Astrocyte (in vitro differentiated cells and primary cell): ENCODE data around the gene PTPRD. TPM values are rescaled to one million over a fixed set of nuclear protein-coding genes. Genes with fewer than 3 reads are reported as not detected.

ENCODE experiments used
- DNase-seq: peaks from one replicate; pipeline ENCODE4 v3.0.0-alpha.2; 2010; ENCODE audit warnings: low read depth
- FAIRE-seq: peaks from 2 replicates; lab custom pipeline; 2011; peaks lifted over from hg19 to GRCh38; lab: Jason Lieb, UNC
- H2AFZ ChIP-seq: 2 replicates; pipeline ENCODE4 v1.6.0; 2012; ENCODE audit warnings: low read depth, low read length, inconsistent platforms
- H3K27ac ChIP-seq: 2 replicates; pipeline ENCODE4 v1.5.1; 2011; ENCODE audit warnings: low read depth, low read length, inconsistent platforms
- H3K27me3 ChIP-seq: 2 replicates; pipeline ENCODE4 v1.6.0; 2011; ENCODE audit warnings: low read length, inconsistent platforms; ENCODE audit not compliant: insufficient read depth
- H3K36me3 ChIP-seq: 2 replicates; pipeline ENCODE4 v1.5.1; 2011; ENCODE audit warnings: low read length, inconsistent platforms; ENCODE audit not compliant: insufficient read depth
- H3K4me1 ChIP-seq: 2 replicates; pipeline ENCODE4 v1.5.1; 2011; ENCODE audit warnings: low read length, inconsistent platforms; ENCODE audit not compliant: insufficient read depth
- H3K4me2 ChIP-seq: 2 replicates; pipeline ENCODE4 v1.6.0; 2012; ENCODE audit warnings: low read length, inconsistent platforms
- H3K4me3 ChIP-seq: 2 replicates; pipeline ENCODE4 v1.5.1; 2011; ENCODE audit warnings: low read depth, mild to moderate bottlenecking, low read length, inconsistent platforms; ENCODE audit not compliant: insufficient read depth
- H3K79me2 ChIP-seq: 2 replicates; pipeline ENCODE4 v1.6.0; 2012; ENCODE audit warnings: mild to moderate bottlenecking, low read length, inconsistent platforms; ENCODE audit not compliant: insufficient read depth
- H3K9ac ChIP-seq: 2 replicates; pipeline ENCODE4 v1.6.0; 2012; ENCODE audit warnings: mild to moderate bottlenecking, low read length, inconsistent platforms
- H3K9me3 ChIP-seq: 2 replicates; pipeline ENCODE4 v1.5.1; 2012; ENCODE audit warnings: low read depth, mild to moderate bottlenecking, low read length, inconsistent platforms; ENCODE audit not compliant: insufficient read depth
- H4K20me1 ChIP-seq: 2 replicates; pipeline ENCODE4 v1.6.0; 2012; ENCODE audit warnings: low read length, inconsistent platforms; ENCODE audit not compliant: insufficient read depth
- H3K27ac Mint-ChIP-seq: one replicate; pipeline ENCODE4 v1.8.0; 2021; ENCODE audit warnings: mild to moderate bottlenecking, mixed read lengths; ENCODE audit not compliant: unreplicated experiment
- H3K27me3 Mint-ChIP-seq: one replicate; pipeline ENCODE4 v1.8.0; 2021; ENCODE audit warnings: low read depth, mixed read lengths; ENCODE audit not compliant: unreplicated experiment
- H3K36me3 Mint-ChIP-seq: one replicate; pipeline ENCODE4 v1.8.0; 2021; ENCODE audit warnings: low read depth, mixed read lengths; ENCODE audit not compliant: unreplicated experiment
- H3K4me1 Mint-ChIP-seq: one replicate; pipeline ENCODE4 v1.8.0; 2021; ENCODE audit warnings: low read depth, mixed read lengths; ENCODE audit not compliant: unreplicated experiment
- H3K4me3 Mint-ChIP-seq: one replicate; pipeline ENCODE4 v1.8.0; 2021; ENCODE audit warnings: mild to moderate bottlenecking, moderate library complexity, mixed read lengths; ENCODE audit not compliant: unreplicated experiment
- H3K9me3 Mint-ChIP-seq: one replicate; pipeline ENCODE4 v1.8.0; 2021; ENCODE audit warnings: mild to moderate bottlenecking, mixed read lengths; ENCODE audit not compliant: unreplicated experiment
- EZH2 ChIP-seq: IDR thresholded peaks from 2 replicates; pipeline ENCODE4 v1.6.1; 2012; ENCODE audit warnings: mild to moderate bottlenecking, low read length, inconsistent platforms; ENCODE audit not compliant: insufficient read depth
- total RNA-seq: library from RNA; stranded (reverse); gene quantifications from 2 replicates; pipeline ENCODE4 v1.2.1, GENCODE V29; 2021
- TF ChIP-seq, protein P1 (sequence below): IDR thresholded peaks from 2 replicates; pipeline ENCODE4 v1.5.1; 2011; ENCODE audit warnings: low read depth, mild to moderate bottlenecking, inconsistent platforms, low read length, moderate library complexity; ENCODE audit not compliant: insufficient read depth

Gene PTPRD
- total RNA-seq, 1 donor from 2014 or later, result 88.1 TPM

DNA sequence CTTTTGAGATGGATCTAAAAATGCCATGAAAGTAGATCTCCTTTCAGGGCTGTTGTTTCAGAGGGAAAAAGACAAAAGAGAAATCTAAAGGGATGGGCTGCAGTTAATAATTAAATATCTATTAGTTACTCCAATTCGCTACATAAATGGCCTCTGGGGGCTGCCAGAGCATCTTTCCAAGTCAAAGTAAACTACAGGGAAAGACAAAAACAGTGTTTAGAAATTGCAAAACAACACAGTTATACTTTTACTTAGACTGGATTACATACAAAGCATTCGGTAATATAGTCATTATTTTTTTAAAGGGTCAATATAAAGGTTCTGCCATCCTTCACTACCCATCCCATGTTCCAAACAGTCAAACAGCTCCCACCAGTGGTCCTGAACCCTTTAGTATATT lies 1959.7 kb downstream of the PTPRD start:
- no peak overlapping the region for H3K9ac ChIP-seq
- H3K4me1 ChIP-seq, result peaks cover 2% of the 10 kb centered on the region
- TF ChIP-seq EZH2, result no peak
- no peak for FAIRE-seq
- Mint-ChIP-seq H3K9me3 (no peaks in the 10 kb centered on the region), H3K27me3 (no peaks in the 10 kb centered on the region), H3K36me3 (no peaks in the 10 kb centered on the region), H3K27ac (no peak overlapping the region), H3K4me3 (no peak overlapping the region), H3K4me1 (peaks cover 36% of the 10 kb centered on the region)
- no peak overlapping the region for H3K4me3 ChIP-seq
- no peak overlapping the region for H2AFZ ChIP-seq
- H3K27me3 ChIP-seq, result no peaks in the 10 kb centered on the region
- no peaks in the 10 kb centered on the region for H3K79me2 ChIP-seq
- H3K4me2 ChIP-seq, result no peak overlapping the region
- no peaks in the 10 kb centered on the region for H3K9me3 ChIP-seq
- no peaks in the 10 kb centered on the region for H4K20me1 ChIP-seq
- no peaks in the 10 kb centered on the region for H3K36me3 ChIP-seq
- no peak overlapping the region for H3K27ac ChIP-seq
- DNase-seq, result no peak

DNA sequence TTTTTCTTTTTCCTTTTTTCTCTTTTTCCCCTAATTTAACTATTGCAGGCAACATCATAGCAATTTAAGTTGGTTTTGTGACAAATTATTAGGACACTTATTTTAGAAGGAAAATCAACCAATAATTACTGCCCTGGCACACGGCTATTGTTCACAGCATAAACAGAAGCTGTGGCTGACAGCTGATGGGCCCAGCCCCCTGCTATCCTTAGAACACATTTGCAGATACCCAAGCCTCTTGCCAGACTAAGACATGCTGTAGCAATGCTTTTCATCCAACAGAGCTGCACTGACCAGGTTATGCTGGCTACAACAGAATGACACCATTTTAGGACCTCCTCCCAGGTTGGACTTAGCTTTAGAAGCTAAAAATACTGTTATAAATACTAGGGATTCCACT lies 1960.5 kb downstream of the PTPRD start:
- Mint-ChIP-seq H3K4me1 (peaks cover 41% of the 10 kb centered on the region), H3K36me3 (no peaks in the 10 kb centered on the region), H3K9me3 (no peaks in the 10 kb centered on the region), H3K27ac (no peak overlapping the region), H3K4me3 (no peak overlapping the region), H3K27me3 (no peaks in the 10 kb centered on the region)
- no peaks in the 10 kb centered on the region for H3K36me3 ChIP-seq
- FAIRE-seq (no peak), DNase-seq (no peak)
- no peaks in the 10 kb centered on the region for H3K79me2 ChIP-seq
- no peak overlapping the region for H3K4me3 ChIP-seq
- H2AFZ ChIP-seq, result no peak overlapping the region
- H3K9ac ChIP-seq, result no peak overlapping the region
- H3K27me3 ChIP-seq, result no peaks in the 10 kb centered on the region
- H3K27ac ChIP-seq, result no peak overlapping the region
- peaks cover 2% of the 10 kb centered on the region for H3K4me1 ChIP-seq
- TF ChIP-seq, protein P1, sequence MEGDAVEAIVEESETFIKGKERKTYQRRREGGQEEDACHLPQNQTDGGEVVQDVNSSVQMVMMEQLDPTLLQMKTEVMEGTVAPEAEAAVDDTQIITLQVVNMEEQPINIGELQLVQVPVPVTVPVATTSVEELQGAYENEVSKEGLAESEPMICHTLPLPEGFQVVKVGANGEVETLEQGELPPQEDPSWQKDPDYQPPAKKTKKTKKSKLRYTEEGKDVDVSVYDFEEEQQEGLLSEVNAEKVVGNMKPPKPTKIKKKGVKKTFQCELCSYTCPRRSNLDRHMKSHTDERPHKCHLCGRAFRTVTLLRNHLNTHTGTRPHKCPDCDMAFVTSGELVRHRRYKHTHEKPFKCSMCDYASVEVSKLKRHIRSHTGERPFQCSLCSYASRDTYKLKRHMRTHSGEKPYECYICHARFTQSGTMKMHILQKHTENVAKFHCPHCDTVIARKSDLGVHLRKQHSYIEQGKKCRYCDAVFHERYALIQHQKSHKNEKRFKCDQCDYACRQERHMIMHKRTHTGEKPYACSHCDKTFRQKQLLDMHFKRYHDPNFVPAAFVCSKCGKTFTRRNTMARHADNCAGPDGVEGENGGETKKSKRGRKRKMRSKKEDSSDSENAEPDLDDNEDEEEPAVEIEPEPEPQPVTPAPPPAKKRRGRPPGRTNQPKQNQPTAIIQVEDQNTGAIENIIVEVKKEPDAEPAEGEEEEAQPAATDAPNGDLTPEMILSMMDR, result no peak
- TF ChIP-seq EZH2, result no peak
- H3K4me2 ChIP-seq, result no peak overlapping the region
- H3K9me3 ChIP-seq, result no peaks in the 10 kb centered on the region
- no peaks in the 10 kb centered on the region for H4K20me1 ChIP-seq

DNA sequence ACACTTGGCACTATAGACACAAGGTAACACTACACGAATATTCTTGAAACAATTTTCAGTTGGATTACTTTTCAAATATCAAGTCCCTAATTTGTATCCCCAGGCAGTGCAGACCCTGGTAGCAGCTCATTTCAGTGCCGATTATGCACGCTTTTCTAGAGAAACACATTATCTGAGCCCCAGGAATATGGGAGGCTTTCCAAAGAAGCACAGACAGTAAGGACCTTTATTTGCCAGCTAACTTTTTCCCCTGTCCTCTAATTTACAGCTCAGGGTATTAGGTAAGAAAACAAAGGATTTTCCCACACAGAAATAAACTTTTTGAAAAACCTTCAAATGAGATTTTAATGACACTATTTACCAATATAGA lies 1961.0 kb downstream of the PTPRD start:
- no peaks in the 10 kb centered on the region for H3K36me3 ChIP-seq
- DNase-seq, result no peak
- H3K4me2 ChIP-seq, result no peak overlapping the region
- H3K27ac Mint-ChIP-seq, result no peak overlapping the region
- H3K9ac ChIP-seq, result no peak overlapping the region
- FAIRE-seq, result no peak
- no peak overlapping the region for H3K27ac ChIP-seq
- H3K9me3 ChIP-seq, result no peaks in the 10 kb centered on the region
- H3K4me1 Mint-ChIP-seq, result peaks cover 41% of the 10 kb centered on the region
- TF ChIP-seq EZH2, result no peak
- TF ChIP-seq, protein P1, result no peak
- no peak overlapping the region for H3K4me3 ChIP-seq
- H3K36me3 Mint-ChIP-seq, result no peaks in the 10 kb centered on the region
- no peaks in the 10 kb centered on the region for H3K9me3 Mint-ChIP-seq
- no peaks in the 10 kb centered on the region for H3K27me3 ChIP-seq
- H3K4me1 ChIP-seq, result peaks cover 2% of the 10 kb centered on the region
- no peaks in the 10 kb centered on the region for H3K27me3 Mint-ChIP-seq
- no peak overlapping the region for H3K4me3 Mint-ChIP-seq
- H2AFZ ChIP-seq, result no peak overlapping the region
- no peaks in the 10 kb centered on the region for H3K79me2 ChIP-seq
- no peaks in the 10 kb centered on the region for H4K20me1 ChIP-seq
